CD8-positive, alpha-beta memory T cell (primary cell): Measurements from ENCODE around the gene PSRC1. TPM values are rescaled to one million over a fixed set of nuclear protein-coding genes. Genes with fewer than 3 reads are reported as not detected.
A peak's percentile ranks its signal among the peaks of the same experiment; 100 is the strongest.

Experiments
- CTCF ChIA-PET: fragments of 350-600 bp; sonication (Branson Sonifier 250); formaldehyde crosslinking; loops from one replicate; lab custom pipeline; 2021; ENCODE audit warnings: antibody characterized with exemption; lab: Charles Lee
- POLR2A ChIA-PET: fragments of 350-600 bp; sonication (Branson Sonifier 250); formaldehyde crosslinking; loops from one replicate; lab custom pipeline; 2021; ENCODE audit warnings: antibody characterized with exemption; lab: Charles Lee
- DNase-seq, 5 donors: peaks; one replicate each; pipeline versions ENCODE4 v3.0.0 to v3.0.0-alpha.2; 2020 to 2022; ENCODE audit warnings: mixed read lengths in 1 of 5
- H3K27ac ChIP-seq: one replicate; pipeline ENCODE4 v1.7.0; 2013; ENCODE audit warnings: low read depth, mild to moderate bottlenecking, low read length, moderate library complexity
- H3K27me3 ChIP-seq: 2 replicates; pipeline ENCODE4 v1.7.0; 2013; ENCODE audit warnings: low read length, mild to moderate bottlenecking; ENCODE audit not compliant: insufficient read depth, poor library complexity, severe bottlenecking
- H3K36me3 ChIP-seq: 2 replicates; pipeline ENCODE4 v1.7.0; 2013; ENCODE audit warnings: mild to moderate bottlenecking, low read length, moderate library complexity; ENCODE audit not compliant: insufficient read depth
- H3K4me1 ChIP-seq: 2 replicates; pipeline ENCODE4 v1.7.0; 2013; ENCODE audit warnings: mild to moderate bottlenecking, low read length, moderate library complexity; ENCODE audit not compliant: insufficient read depth
- H3K4me3 ChIP-seq: 2 replicates; pipeline ENCODE4 v1.7.0; 2013; ENCODE audit warnings: mild to moderate bottlenecking, low read length
- H3K9me3 ChIP-seq: 2 replicates; pipeline ENCODE4 v1.7.0; 2013; ENCODE audit warnings: mild to moderate bottlenecking, low read length
- H3K27ac Mint-ChIP-seq, 8 donors: one replicate each; pipeline ENCODE4 v1.8.0; 2020 to 2021; ENCODE audit warnings: mixed read lengths in 8 of 8, mild to moderate bottlenecking in 6 of 8, inconsistent platforms in 3 of 8, moderate library complexity in 3 of 8
- H3K27me3 Mint-ChIP-seq, 2 donors: one replicate each; pipeline ENCODE4 v1.8.0; 2020 to 2021; ENCODE audit warnings: mixed read lengths in 2 of 2, mild to moderate bottlenecking in 1 of 2, moderate library complexity in 1 of 2
- H3K36me3 Mint-ChIP-seq, 3 donors: one replicate each; pipeline ENCODE4 v1.8.0; 2020 to 2021; ENCODE audit warnings: mixed read lengths in 3 of 3, inconsistent platforms in 1 of 3, mild to moderate bottlenecking in 1 of 3
- H3K4me1 Mint-ChIP-seq, 3 donors: one replicate each; pipeline ENCODE4 v1.8.0; 2020 to 2021; ENCODE audit warnings: mixed read lengths in 3 of 3, inconsistent platforms in 1 of 3, mild to moderate bottlenecking in 1 of 3
- H3K4me3 Mint-ChIP-seq, 7 donors: one replicate each; pipeline ENCODE4 v1.8.0; 2020 to 2021; ENCODE audit warnings: mixed read lengths in 7 of 7, mild to moderate bottlenecking in 6 of 7, moderate library complexity in 4 of 7, inconsistent platforms in 2 of 7
- H3K9me3 Mint-ChIP-seq, 5 donors: one replicate each; pipeline ENCODE4 v1.8.0; 2020 to 2022; ENCODE audit warnings: mixed read lengths in 5 of 5, mild to moderate bottlenecking in 3 of 5, moderate library complexity in 2 of 5, inconsistent platforms in 1 of 5
- polyA plus RNA-seq: library from polyadenylated mRNA; unstranded; fragments of 300-500 nt; fragmentation: Illumina TruSeq; gene quantifications from one replicate; pipeline ENCODE4 v1.2.3, GENCODE V29; 2021
- total RNA-seq, 2 experiments: library from RNA; stranded (reverse); gene quantifications; one replicate each; pipeline ENCODE4 v1.2.3, GENCODE V29; 2021

The PSRC1 gene
- total and polyA plus RNA-seq, 3 experiments from 2014 or later: 0.59 to 5.8 (median 5.4) TPM

- H3K4me3 ChIP-seq: no peak overlapping the region
- ChIA-PET POLR2A (no interaction called here), CTCF (interaction anchor here (1.1 kb wide), 1 partner anchor 23 kb away, joined by 3 read pairs; no protein-coding TSS in a partner anchor)
- Mint-ChIP-seq H3K36me3 (peaks cover 5 to 80% (median 15%) of the 10 kb centered on the region in 3 donors), H3K4me3 (no peak overlapping the region), H3K4me1 (peaks cover 5 to 13% (median 7%) of the 10 kb centered on the region in 3 donors), H3K27ac (peak overlapping the region in 5 of 8 donors; percentile 43 to 84 (median 52)), H3K27me3 (no peaks in the 10 kb centered on the region), H3K9me3 (no peaks in the 10 kb centered on the region)
- no peaks in the 10 kb centered on the region for H3K4me1 ChIP-seq
- H3K36me3 ChIP-seq: peaks cover 59% of the 10 kb centered on the region
- H3K27ac ChIP-seq: no peak overlapping the region
- DNase-seq: no peak
- H3K9me3 ChIP-seq: no peaks in the 10 kb centered on the region
- H3K27me3 ChIP-seq: no peaks in the 10 kb centered on the region
Measured at GRCh38 chr1:109231066-109231465, 51.9 kb downstream of the PSRC1 start.

Other genes starting within 250 kb of the PSRC1 start
- gene WDR47, start 241.0 kb downstream of the PSRC1 start, total RNA-seq: 10 to 100 TPM; 14.4 to 15.1 TPM
- 6.2 TPM for gene WDR47, start 241.0 kb downstream of the PSRC1 start, polyA plus RNA-seq
- gene TAF13, start 207.1 kb downstream of the PSRC1 start, total RNA-seq: 10 to 100 TPM; 37.5 to 40.9 TPM
- 2.3 TPM for gene TAF13, start 207.1 kb downstream of the PSRC1 start, polyA plus RNA-seq
- 10 to 100 TPM; 30.3 to 36.6 TPM for gene TMEM167B, start 192.4 kb downstream of the PSRC1 start, total RNA-seq
- 38.2 TPM for gene TMEM167B, start 192.4 kb downstream of the PSRC1 start, polyA plus RNA-seq
- gene ELAPOR1, start 169.0 kb downstream of the PSRC1 start, total RNA-seq: 10 to 100 TPM; 11.3 to 13.9 TPM
- 15.7 TPM for gene ELAPOR1, start 169.0 kb downstream of the PSRC1 start, polyA plus RNA-seq
- gene SARS1, start 69.2 kb downstream of the PSRC1 start, total RNA-seq: 100 to 1,000 TPM; 189 to 195 TPM
- gene SARS1, start 69.2 kb downstream of the PSRC1 start, polyA plus RNA-seq: 157 TPM
- gene CELSR2, start 33.6 kb downstream of the PSRC1 start, total RNA-seq: 1 to 10 TPM; 2.7 to 2.8 TPM
- 0.77 TPM for gene CELSR2, start 33.6 kb downstream of the PSRC1 start, polyA plus RNA-seq
- gene MYBPHL, start 23.9 kb upstream of the PSRC1 start, total RNA-seq: not detected
- not detected for gene MYBPHL, start 23.9 kb upstream of the PSRC1 start, polyA plus RNA-seq
- gene SORT1, start 114.8 kb upstream of the PSRC1 start, total RNA-seq: 1 to 10 TPM; 3.0 to 3.9 TPM
- 0.16 TPM for gene SORT1, start 114.8 kb upstream of the PSRC1 start, polyA plus RNA-seq
- 100 to 1,000 TPM; 207 to 238 TPM for gene PSMA5, start 143.3 kb upstream of the PSRC1 start, total RNA-seq
- gene PSMA5, start 143.3 kb upstream of the PSRC1 start, polyA plus RNA-seq: 120 TPM
- under 1 TPM in 1 of 2 experiments, not detected in 1; 0.07 TPM for gene SYPL2, start 183.4 kb upstream of the PSRC1 start, total RNA-seq
- 0.07 TPM for gene SYPL2, start 183.4 kb upstream of the PSRC1 start, polyA plus RNA-seq
- 10 to 100 TPM; 14.6 to 15.3 TPM for gene ATXN7L2, start 200.8 kb upstream of the PSRC1 start, total RNA-seq
- 8.7 TPM for gene ATXN7L2, start 200.8 kb upstream of the PSRC1 start, polyA plus RNA-seq
- 10 to 100 TPM in 1 of 2 experiments, 1 to 10 TPM in 1; 9.9 to 10.6 TPM for gene CYB561D1, start 210.9 kb upstream of the PSRC1 start, total RNA-seq
- gene CYB561D1, start 210.9 kb upstream of the PSRC1 start, polyA plus RNA-seq: 15.4 TPM
- 1 to 10 TPM; 4.0 to 4.9 TPM for gene AMIGO1, start 226.6 kb upstream of the PSRC1 start, total RNA-seq
- gene AMIGO1, start 226.6 kb upstream of the PSRC1 start, polyA plus RNA-seq: 20.2 TPM